GM12874 (cell line): ENCODE results near the gene ITM2B.

ENCODE experiments used
- CTCF ChIP-seq: IDR thresholded peaks from 2 replicates; pipeline ENCODE4 v1.5.1; 2011; ENCODE audit warnings: low read depth, mild to moderate bottlenecking, control low read depth, low read length, moderate library complexity; ENCODE audit not compliant: insufficient read depth

ITM2B gene

GRCh38 chr13:48265217-48265815, 32.3 kb downstream of the ITM2B start:
- no peak for TF ChIP-seq CTCF

GRCh38 chr13:48266150-48266549, 33.1 kb downstream of the ITM2B start:
- TF ChIP-seq CTCF, result no peak

GRCh38 chr13:48266701-48267639, 34.0 kb downstream of the ITM2B start:
- TF ChIP-seq CTCF, result no peak

- no peak for TF ChIP-seq CTCF
Observed at GRCh38 chr13:48268019-48268418, 35.0 kb downstream of the ITM2B start.

DNA sequence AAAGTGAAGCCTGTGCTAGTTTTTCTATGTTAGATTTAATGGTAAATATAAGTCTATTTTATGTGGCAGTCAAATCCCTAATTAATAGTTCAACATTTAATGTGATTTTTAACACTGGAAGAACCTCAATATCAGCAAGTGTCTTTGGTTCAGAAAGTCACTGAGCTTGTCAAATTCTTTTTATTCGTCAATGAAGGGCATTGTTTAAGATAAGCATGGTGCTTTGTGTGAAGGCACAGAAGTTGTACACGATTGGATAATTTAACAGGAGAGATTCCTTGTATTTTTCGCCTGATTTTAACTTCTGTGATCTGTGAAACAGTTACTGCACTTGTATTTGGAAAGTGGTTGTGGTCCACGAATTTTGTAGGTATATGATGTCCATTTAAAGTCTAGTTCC, 40.3 kb downstream of the ITM2B start:
- no peak for TF ChIP-seq CTCF

DNA sequence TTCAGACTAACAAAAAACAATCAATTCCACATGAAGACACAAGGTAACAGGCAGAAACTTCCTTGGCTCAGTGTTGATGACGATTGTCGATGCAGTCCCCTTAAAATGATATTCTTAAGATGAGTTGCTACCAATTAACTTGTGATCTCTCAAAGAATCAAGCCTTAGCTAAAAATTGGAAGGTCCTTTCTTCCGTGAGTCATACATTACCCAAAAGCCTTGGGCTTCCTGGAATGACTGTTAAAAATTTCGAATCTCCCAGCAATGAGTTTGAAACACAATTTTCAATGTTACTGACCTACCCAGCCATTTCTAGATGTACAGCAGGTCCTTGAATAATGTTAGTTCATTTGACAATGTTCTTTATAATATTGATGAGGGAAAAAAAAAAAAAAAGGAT, 42.5 kb downstream of the ITM2B start:
- no peak for TF ChIP-seq CTCF

DNA sequence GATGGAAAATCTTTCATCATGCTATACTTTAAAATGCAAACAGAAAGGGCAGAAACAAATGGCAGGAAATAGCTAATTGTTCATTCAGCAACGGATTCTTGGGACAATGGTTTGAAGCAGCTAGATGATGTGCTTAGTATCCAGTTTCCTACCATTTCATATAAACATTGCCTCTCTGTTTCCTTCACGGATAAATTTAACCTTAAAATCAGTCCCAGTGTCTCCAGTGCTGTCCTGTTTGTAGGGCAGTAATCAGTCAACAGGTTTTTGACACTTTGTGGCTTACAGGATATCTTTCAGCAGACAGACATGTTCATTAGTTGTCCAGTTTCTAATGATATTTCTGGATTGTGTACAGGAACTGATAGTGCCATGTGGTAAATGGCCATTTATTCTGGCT, 45.8 kb downstream of the ITM2B start:
- no peak for TF ChIP-seq CTCF
